ENCODE data around the gene FMN1. TPM values are rescaled to one million over a fixed set of nuclear protein-coding genes. Genes with fewer than 3 reads are reported as not detected.

Gene FMN1
- total and polyA plus RNA-seq, 10 of the 15 experiments (the other 5 are each of a cell fraction or from before 2014, with no cell fraction given) = 0.05 to 0.16 (median 0.08) TPM; not detected in 4

GRCh38 chr15:33125894-33126537, 68.5 kb downstream of the FMN1 start:
- BruUV-seq (replicated peaks) = no TSS peak
- H4K20me1 ChIP-seq (ENCODE audit: control insufficient read depth, insufficient read depth) = no peaks in the 10 kb centered on the region
- no peak overlapping the region for H2AFZ ChIP-seq (ENCODE audit: control insufficient read depth, low read depth, low read length)
- no peak for DNase-seq (ENCODE audit: low read depth, low spot score)
- no peak overlapping the region for H3K9ac ChIP-seq (ENCODE audit: control insufficient read depth, insufficient read depth, low read length)
- no peaks in the 10 kb centered on the region for H3K27me3 ChIP-seq (replicated peaks in 1 of 2; ENCODE audit: control insufficient read depth in 2 of 2, insufficient read depth in 2 of 2, low read length in 1 of 2)
- H3K4me3 ChIP-seq = no peak overlapping the region
- WGBS (ENCODE audit: insufficient coverage, insufficient replicate concordance, low lambda C conversion rate, missing lambda C conversion rate) = 20% methylated on average over 7 of the region's 7 CpGs
- no peaks in the 10 kb centered on the region for H3K36me3 ChIP-seq (ENCODE audit: control insufficient read depth in 2 of 2, insufficient read depth in 2 of 2, low read length in 1 of 2)
- no peaks in the 10 kb centered on the region for H3K79me2 ChIP-seq (ENCODE audit: control insufficient read depth, insufficient read depth, low read length)
- intact Hi-C loops (cut with micrococcal nuclease; ENCODE audit: unreplicated experiment) (no loop called here), in situ Hi-C loops (cut with MboI) (loop anchor here (5.0 kb wide), 1 partner anchor 34 kb away; no protein-coding TSS in a partner anchor)
- ChIA-PET SMC1A (ENCODE audit: uncharacterized antibody, unreplicated experiment) (no interaction called here), CTCF (interaction anchor here (1.1 kb wide), 1 partner anchor 8 kb away, joined by 3 read pairs; no protein-coding TSS in a partner anchor), RAD21 (ENCODE audit: unreplicated experiment) (no interaction called here), POLR2A (no interaction called here)
- TF ChIP-seq MTA2 (IDR thresholded peaks at IDR 0.05; ENCODE audit: low read depth) (peak; percentile 28; the same call in 1 of the 2 replicates), NR2C1 (IDR thresholded peaks at IDR 0.05) (no peak), ZNF217 (IDR thresholded peaks at IDR 0.05) (no peak)
- ATAC-seq = no peak
- H3K4me2 ChIP-seq (ENCODE audit: control insufficient read depth, insufficient read depth) = no peak overlapping the region
- FAIRE-seq = no peak
- H3K27ac ChIP-seq (ENCODE audit: control insufficient read depth, insufficient read depth) = no peak overlapping the region
- no peaks in the 10 kb centered on the region; the same call in 2 of the 3 replicates for H3K9me3 ChIP-seq (replicated peaks; ENCODE audit: control insufficient read depth, insufficient read depth, low read length)
- no peaks in the 10 kb centered on the region for H3K4me1 ChIP-seq (ENCODE audit: control insufficient read depth, insufficient read depth, low read length)

DNA sequence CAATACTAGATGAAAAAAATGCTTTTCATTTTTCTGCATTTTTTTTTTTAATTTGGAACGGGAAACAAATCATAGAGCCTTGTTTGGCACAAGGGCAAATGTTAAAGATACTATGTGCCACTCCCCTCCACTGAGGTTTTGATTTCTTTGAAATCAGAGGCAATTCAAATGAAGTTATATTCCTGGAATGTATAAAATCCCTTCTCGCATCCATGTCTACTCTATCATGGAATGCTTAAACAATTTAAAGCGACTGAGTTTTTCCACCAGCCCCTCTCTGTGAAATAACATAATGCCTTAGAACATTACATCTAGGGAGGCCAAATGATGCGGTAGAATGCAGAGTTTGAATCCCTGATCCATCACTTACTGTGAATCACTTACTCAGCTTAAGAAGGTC, 69.7 kb downstream of the FMN1 start:
- H3K4me2 ChIP-seq (ENCODE audit: control insufficient read depth, insufficient read depth) = no peak overlapping the region
- ChIA-PET POLR2A (no interaction called here), CTCF (interaction anchor here (1.1 kb wide), 1 partner anchor 9 kb away, joined by 4 read pairs; no protein-coding TSS in a partner anchor), RAD21 (ENCODE audit: unreplicated experiment) (no interaction called here), SMC1A (ENCODE audit: uncharacterized antibody, unreplicated experiment) (interaction anchor here (1.0 kb wide), 1 partner anchor 102 kb away, joined by 3 read pairs; no protein-coding TSS in a partner anchor)
- no peak overlapping the region for H3K27ac ChIP-seq (ENCODE audit: control insufficient read depth, insufficient read depth)
- no TSS peak for BruUV-seq (replicated peaks)
- H3K4me3 ChIP-seq = no peak overlapping the region
- 25% methylated on average over 4 of the region's 4 CpGs for WGBS (ENCODE audit: insufficient coverage, insufficient replicate concordance, low lambda C conversion rate, missing lambda C conversion rate)
- DNase-seq (ENCODE audit: low read depth, low spot score) (no peak), ATAC-seq (no peak), FAIRE-seq (no peak)
- no peaks in the 10 kb centered on the region for H3K27me3 ChIP-seq (replicated peaks in 1 of 2; ENCODE audit: control insufficient read depth in 2 of 2, insufficient read depth in 2 of 2, low read length in 1 of 2)
- H3K9me3 ChIP-seq (replicated peaks; ENCODE audit: control insufficient read depth, insufficient read depth, low read length) = no peaks in the 10 kb centered on the region; the same call in 2 of the 3 replicates
- no peak overlapping the region for H2AFZ ChIP-seq (ENCODE audit: control insufficient read depth, low read depth, low read length)
- intact Hi-C loops (cut with micrococcal nuclease; ENCODE audit: unreplicated experiment) (no loop called here), in situ Hi-C loops (cut with MboI) (loop anchor here (5.0 kb wide), 1 partner anchor 33 kb away; no protein-coding TSS in a partner anchor)
- H3K4me1 ChIP-seq (ENCODE audit: control insufficient read depth, insufficient read depth, low read length) = no peaks in the 10 kb centered on the region
- no peaks in the 10 kb centered on the region for H3K36me3 ChIP-seq (ENCODE audit: control insufficient read depth in 2 of 2, insufficient read depth in 2 of 2, low read length in 1 of 2)
- H3K79me2 ChIP-seq (ENCODE audit: control insufficient read depth, insufficient read depth, low read length) = no peaks in the 10 kb centered on the region
- no peaks in the 10 kb centered on the region for H4K20me1 ChIP-seq (ENCODE audit: control insufficient read depth, insufficient read depth)
- H3K9ac ChIP-seq (ENCODE audit: control insufficient read depth, insufficient read depth, low read length) = no peak overlapping the region
- no peak for TF ChIP-seq ZNF274 (IDR thresholded peaks at IDR 0.05; ENCODE audit: insufficient read depth, insufficient read length)
- TF ChIP-seq STAT1 (conservative IDR thresholded peaks at IDR 0.05) = no peak
- TF ChIP-seq, protein P1, sequence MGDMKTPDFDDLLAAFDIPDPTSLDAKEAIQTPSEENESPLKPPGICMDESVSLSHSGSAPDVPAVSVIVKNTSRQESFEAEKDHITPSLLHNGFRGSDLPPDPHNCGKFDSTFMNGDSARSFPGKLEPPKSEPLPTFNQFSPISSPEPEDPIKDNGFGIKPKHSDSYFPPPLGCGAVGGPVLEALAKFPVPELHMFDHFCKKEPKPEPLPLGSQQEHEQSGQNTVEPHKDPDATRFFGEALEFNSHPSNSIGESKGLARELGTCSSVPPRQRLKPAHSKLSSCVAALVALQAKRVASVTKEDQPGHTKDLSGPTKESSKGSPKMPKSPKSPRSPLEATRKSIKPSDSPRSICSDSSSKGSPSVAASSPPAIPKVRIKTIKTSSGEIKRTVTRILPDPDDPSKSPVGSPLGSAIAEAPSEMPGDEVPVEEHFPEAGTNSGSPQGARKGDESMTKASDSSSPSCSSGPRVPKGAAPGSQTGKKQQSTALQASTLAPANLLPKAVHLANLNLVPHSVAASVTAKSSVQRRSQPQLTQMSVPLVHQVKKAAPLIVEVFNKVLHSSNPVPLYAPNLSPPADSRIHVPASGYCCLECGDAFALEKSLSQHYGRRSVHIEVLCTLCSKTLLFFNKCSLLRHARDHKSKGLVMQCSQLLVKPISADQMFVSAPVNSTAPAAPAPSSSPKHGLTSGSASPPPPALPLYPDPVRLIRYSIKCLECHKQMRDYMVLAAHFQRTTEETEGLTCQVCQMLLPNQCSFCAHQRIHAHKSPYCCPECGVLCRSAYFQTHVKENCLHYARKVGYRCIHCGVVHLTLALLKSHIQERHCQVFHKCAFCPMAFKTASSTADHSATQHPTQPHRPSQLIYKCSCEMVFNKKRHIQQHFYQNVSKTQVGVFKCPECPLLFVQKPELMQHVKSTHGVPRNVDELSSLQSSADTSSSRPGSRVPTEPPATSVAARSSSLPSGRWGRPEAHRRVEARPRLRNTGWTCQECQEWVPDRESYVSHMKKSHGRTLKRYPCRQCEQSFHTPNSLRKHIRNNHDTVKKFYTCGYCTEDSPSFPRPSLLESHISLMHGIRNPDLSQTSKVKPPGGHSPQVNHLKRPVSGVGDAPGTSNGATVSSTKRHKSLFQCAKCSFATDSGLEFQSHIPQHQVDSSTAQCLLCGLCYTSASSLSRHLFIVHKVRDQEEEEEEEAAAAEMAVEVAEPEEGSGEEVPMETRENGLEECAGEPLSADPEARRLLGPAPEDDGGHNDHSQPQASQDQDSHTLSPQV (IDR thresholded peaks at IDR 0.05) = no peak
- TF ChIP-seq USF1 (IDR thresholded peaks at IDR 0.05; ENCODE audit: borderline replicate concordance, extremely low read length, insufficient read depth, low read depth, low read length) = no peak
- TF ChIP-seq BCL11A (IDR thresholded peaks at IDR 0.05; ENCODE audit: low read depth, low read length) = no peak
- TF ChIP-seq MXI1 (IDR thresholded peaks at IDR 0.05; ENCODE audit: low read depth, low read length) = no peak
- no peak for TF ChIP-seq BRCA1 (IDR thresholded peaks at IDR 0.05; ENCODE audit: low read depth, low read length)
- no peak for TF ChIP-seq IRF3 (IDR thresholded peaks at IDR 0.05)

Data from GM12878 (cell line).